T-helper 1 cell (primary cell): ENCODE data around the gene OVCH2.
"Not testable (repeated sequence)": the region's sequence is repeated elsewhere in the genome, so short reads cannot be mapped to it uniquely, and the experiment has no call there.

Experiments
- DNase-seq, 5 donors: peaks; one replicate each; pipeline ENCODE4 v3.0.0-alpha.2; 2012 to 2020

Gene OVCH2

DNA sequence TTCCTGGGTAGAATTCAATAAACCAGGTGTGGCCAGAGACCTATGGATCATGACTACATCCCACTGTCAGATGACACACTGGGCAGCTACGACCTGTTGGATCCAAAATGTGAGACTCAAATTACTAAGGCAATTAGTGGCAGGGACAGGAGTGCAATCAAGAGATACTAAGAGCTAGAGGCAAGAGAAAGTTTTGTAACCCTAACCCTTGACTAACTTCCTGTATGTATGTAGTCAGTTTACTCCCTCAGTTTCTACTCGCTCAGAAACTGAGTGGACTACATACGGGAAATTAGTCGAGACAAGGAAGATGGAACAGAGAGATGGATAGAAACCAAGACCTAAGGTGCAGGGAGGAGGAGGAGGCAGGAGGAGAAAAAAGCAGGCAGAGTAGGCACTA is 35.6 kb downstream of the OVCH2 start:
- no peak for DNase-seq

- no peak for DNase-seq
Observed at GRCh38 chr11:7668911-7669310, 37.4 kb downstream of the OVCH2 start.

- DNase-seq, result no peak
Observed at GRCh38 chr11:7668464-7668863, 37.8 kb downstream of the OVCH2 start.

GRCh38 chr11:7667460-7667859 is 38.8 kb downstream of the OVCH2 start:
- no peak for DNase-seq

DNA sequence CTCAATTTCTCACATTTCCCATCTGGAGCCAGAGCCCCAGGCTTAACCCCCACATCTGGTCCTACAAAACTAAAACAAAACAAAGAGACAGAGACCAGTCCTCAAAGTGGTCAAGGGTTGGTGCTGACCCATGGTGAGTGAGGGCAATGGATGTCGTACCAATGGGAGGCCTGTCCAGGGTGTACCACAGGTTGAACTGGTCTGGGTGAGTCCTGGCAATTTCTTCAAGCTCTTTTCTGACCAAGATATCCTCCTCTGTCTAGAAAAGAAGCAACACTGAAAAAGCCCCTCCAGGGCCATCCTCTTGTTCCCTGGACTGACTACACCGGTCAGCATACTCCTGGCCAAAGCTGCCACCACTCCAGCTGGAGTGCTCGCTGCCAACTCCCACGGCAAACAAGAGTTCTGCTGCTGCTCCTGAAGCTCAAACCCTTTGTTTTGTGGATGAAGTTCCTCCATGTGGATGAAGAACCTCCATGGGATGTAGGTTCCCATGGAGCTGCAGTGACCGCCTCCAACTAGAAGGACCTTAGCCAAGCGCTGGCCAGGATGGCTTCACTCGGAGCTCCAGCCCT is 39.9 kb downstream of the OVCH2 start:
- no peak for DNase-seq

- peak; percentile 36 to 69 (median 55) for DNase-seq
Observed at GRCh38 chr11:7665473-7666291, 40.6 kb downstream of the OVCH2 start.

GRCh38 chr11:7664867-7665266 is 41.4 kb downstream of the OVCH2 start:
- DNase-seq, result no peak

- not testable (repeated sequence) for DNase-seq
Observed at GRCh38 chr11:7663531-7663930, 42.7 kb downstream of the OVCH2 start.

DNA sequence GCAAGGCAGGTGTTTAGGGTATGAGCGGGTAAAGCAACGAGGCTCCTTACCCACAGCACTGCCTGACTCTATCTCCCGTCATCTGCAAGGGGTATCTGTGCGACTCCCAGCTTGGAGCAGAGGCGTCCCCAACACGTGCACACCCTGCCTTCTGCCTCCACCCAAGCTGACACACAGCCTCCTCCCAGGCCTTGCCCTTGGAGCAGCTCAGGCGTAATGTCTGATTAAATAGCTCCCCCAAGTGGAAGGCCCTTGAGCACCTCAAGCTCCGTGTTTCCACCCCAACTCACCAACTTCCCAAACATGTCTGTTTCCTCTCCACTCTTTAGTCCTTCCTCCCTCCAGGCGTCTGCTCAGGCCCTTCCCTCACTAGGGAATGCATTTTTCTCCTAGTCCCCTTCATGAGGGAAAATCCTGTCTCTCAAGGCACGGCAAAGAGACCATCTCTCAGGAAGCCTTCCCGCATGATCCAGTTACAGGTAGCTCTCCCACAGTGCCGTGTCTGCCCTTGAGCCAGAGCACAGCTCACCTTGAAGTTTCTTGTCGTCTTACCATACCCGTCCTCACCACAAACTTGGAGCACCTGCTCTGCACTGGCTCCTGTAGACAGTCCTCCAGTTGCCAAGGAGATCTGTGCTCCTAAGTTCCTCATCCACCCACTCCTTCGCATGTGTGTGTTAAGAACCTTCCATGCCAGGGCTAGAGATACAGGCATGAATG is 48.8 kb downstream of the OVCH2 start:
- peak in 1 of 5 donors; percentile 38 for DNase-seq

- DNase-seq, result no peak
Observed at GRCh38 chr11:7656704-7657103, 49.6 kb downstream of the OVCH2 start.

GRCh38 chr11:7655253-7656217 is 50.7 kb downstream of the OVCH2 start:
- DNase-seq, result no peak

DNA sequence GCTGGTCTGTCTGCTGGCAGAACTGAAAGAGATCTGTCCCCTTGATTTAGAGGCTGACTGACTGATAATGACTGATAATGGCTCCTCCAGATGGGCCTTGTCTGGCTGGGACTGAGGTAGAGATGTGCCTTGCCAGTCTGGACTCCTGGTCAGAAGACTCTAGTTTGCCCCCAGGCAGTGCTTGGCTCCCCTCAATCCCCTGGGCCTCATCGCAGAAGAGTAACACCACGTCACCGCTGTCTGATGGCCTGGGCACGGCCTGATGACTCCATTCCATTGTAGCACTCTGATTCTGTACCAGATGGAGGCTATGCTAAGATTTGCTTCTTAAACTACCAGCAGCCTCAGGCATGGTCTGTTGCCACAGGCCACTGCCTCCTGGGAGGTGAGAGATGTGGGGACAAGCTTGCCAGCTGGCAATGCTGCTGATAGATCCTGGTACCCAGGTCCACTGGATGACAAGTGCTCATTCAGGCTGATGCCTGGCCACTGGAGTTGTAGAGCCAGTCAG is 52.0 kb downstream of the OVCH2 start:
- DNase-seq, result no peak

- DNase-seq, result no peak
Observed at GRCh38 chr11:7651700-7652099, 54.6 kb downstream of the OVCH2 start.

- no peak for DNase-seq
Observed at GRCh38 chr11:7651140-7651551, 55.1 kb downstream of the OVCH2 start.

DNA sequence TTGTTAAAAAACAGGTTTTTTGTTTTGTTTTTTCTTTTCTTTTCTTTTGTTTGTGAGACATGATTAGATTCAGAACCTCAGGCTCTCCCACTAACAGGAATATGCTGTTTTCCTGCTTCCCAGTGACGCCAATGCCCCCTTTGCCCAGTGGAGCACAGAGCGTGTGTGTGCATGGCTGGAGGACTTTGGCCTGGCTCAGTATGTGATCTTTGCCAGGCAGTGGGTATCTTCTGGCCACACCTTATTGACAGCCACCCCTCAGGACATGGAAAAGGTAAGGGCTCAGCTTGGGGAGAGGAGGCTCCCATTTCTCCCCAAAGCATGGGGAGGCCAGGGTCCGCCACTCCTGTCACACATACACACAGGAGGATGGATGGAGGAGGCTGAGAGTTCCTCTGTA is 58.0 kb downstream of the OVCH2 start:
- no peak for DNase-seq

GRCh38 chr11:7646866-7647265 is 59.4 kb downstream of the OVCH2 start:
- no peak for DNase-seq

- no peak for DNase-seq
Observed at GRCh38 chr11:7645206-7645605, 61.1 kb downstream of the OVCH2 start.

DNA sequence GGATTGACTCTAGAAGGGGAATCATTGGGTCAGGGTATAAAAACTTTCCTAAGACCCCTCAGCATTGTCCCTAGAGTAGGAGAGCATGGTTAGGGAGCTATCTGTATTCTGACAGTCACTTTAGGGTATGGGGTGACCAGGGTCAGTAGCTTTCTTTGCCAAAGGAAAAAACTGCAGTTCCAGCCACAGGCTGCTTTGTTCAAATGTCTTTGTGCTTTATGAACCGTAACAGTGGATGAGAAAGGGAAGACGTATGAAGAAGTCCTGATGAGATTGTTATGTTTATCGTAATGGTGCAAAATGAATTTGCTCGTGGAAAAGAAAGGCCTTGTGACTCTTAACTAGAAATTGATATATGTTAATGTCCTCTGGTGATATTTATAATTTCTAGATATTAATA is 63.0 kb downstream of the OVCH2 start:
- no peak for DNase-seq

- DNase-seq, result no peak
Observed at GRCh38 chr11:7642747-7643146, 63.5 kb downstream of the OVCH2 start.

GRCh38 chr11:7640816-7641215 is 65.5 kb downstream of the OVCH2 start:
- DNase-seq, result no peak

- DNase-seq, result no peak
Observed at GRCh38 chr11:7639643-7640025, 66.6 kb downstream of the OVCH2 start.
